HG02763 (cell line): ENCODE data around the gene ETS2.

Experiments used
- ATAC-seq: cut with Tn5 transposase; IDR thresholded peaks from one replicate; pipeline ENCODE4 v1.9.1; 2021; ENCODE audit warnings: mild to moderate bottlenecking, moderate library complexity; ENCODE audit not compliant: unreplicated experiment

The ETS2 gene

DNA sequence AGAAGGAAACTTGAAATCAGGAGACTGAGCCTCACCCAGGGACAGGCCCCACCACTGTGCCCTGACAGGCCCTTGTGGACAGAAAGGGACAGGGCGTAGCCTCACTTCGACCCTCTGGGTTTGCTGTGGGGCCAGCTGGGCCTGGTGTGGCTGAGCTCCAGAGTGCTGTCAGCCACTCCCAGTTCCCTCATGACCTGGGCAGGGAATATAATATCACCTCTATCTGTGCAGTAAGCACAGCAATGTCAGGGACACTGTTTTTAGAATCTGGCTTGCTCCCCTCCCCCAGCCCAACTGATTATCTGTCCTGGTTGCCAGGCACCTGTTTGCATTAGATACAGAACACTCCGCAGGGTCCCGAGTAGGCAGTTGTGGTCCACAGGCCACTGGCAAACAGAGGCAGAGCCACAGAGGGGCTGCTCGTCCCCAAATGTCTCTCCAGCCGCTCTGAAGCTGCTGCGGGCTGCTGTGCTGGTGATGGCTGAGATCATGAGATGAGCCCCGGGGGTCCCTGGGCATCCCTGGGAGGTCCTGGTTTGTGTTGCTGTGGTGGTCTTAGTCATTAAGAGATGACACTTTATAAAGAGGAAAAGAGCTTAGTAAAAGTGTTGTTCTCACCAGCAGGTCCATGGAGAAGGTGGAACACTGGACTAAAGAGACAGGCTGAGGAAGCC is 51.6 kb downstream of the ETS2 start:
- ATAC-seq, result no peak

DNA sequence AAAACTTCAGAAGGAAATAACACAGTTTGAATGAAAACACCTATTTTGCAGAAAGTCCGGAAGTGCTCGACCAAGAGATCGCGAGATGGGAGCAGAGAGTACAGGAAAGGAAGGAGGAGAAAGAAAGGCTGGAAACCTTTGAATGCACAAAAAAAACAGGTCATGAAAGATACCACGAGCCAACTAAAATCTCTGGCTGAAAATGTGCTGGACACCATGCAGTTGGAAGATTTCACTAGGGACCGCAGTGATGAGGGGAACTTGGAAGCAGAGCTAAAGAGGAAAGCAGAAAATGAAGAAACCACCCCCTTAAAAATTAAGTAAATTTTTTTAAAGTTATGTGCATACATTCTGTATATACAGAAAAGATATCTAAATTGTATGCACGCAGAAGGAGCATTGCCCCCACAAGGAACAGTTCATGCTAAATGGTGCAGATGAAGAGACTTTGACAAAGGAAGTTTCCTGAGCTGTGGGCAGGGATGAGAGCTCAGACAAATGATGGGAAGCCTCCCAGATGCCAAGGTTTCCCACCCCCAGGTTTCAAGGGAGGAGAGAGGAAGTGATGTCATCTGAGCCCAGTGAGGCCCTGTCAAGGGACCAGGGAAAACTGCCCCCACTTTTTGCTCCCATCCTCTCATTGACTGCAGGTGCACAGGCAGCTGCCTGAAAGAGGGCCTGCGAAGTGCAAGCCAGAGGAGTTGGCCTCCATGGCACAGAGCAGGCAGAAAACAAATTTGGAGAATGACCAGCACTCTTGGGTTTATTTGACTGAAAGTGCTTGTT is 52.5 kb downstream of the ETS2 start:
- ATAC-seq, result no peak

DNA sequence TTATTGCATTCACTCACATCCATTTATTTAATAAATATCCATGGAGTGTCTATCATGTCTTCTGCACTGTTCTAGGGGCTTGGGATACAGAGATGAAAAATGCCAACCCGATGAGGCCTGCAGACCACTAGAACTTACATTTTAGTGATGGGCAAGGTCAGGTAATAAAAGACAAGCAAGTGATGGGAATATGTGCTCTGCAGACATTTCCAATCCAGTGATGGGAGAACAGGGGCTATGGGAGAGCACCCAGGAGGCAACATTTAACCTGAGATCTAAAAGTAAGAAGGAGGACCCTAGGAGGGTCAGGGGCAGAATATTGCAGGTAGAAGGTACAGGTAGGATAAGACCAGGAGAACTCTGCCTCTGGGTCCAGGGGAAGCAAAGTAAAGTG is 53.1 kb downstream of the ETS2 start:
- no peak for ATAC-seq

DNA sequence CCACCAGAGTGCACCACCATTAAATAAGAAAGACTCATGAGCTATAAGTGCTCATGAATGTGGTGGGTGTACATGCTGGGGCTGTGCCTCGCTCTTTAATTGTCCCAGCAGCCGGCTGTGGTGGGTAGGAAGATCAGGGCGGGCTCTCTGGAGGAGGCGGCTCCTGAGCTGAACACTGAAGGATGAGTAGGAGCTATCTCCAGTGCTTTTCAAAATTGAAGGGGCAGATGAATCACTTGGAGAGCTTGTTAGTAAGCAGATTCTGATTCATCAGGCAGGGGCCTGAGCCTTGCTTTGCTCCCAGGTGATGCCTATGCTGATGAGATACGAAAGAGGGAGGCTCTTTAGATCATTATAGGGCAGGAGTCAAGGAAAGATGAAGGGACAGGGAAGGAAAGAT is 54.1 kb downstream of the ETS2 start:
- ATAC-seq, result no peak

DNA sequence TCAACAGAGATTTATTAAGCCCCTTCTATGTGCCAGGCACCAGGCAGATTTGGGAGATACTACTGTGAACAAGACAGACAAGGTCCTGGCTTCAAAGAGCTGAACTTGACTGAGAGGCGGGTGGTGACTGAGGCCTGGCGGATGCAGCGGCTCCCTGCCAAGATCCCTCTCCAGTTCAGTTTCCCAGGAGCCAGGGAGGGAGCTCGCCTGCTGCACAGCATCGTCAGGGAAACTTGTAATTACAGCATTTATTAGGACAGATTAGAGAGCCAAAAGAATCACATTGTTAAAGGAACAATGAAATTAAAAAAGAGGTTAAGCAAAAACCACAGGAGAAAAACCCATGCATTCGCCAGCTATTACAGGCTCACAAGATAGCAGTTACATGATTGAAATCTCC is 55.3 kb downstream of the ETS2 start:
- no peak for ATAC-seq

DNA sequence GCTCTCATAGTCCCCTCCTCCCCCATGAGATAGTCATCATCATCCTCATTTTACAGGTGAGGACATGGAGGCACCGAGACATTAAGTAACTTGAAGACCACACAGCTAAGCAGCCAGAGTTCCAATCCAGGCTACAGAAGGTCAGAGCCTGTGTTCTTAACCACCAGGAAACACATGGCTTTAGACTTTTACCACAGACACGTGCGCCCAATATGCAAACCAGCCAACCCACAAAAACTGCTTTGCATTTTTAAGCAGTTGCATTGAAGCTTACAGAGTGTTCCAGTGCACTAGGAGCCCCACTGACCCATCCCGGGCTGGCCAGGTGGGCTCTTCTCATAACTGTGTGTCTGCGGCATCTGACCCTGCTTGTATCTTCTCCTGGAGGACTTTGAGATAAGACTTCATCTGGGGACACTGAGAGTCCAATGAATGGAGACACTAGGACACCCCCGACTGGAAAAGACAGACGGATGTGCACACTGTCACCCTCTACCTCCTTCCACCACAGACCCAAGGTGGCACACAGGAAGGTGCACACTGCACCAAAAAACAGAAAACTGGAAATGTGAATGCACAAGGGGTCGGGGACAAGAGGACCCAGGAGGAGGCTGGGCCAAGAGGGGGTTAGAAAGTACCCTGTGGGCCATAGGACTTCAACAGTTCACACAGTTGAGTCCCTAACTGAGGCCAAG is 56.4 kb downstream of the ETS2 start:
- ATAC-seq, result peak; percentile 93

DNA sequence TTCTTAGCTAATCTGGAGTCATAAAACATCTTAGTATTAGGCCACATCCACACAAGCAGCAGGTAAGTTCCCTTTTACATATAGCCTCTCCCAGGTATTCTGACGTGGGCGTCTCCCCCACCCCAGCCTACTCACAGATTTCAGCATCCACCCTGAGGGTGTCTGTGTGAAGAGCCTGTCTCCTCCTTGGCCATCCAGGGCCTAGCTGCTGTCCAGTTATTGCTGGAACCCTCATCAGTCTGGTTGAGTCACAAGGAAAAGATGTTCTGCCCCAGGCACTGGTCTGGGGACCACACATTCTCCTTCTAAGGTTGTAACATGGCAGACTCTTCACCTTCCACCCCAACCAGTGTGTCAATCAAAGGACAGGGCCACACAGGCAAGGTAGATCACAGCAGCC is 57.6 kb downstream of the ETS2 start:
- no peak for ATAC-seq

DNA sequence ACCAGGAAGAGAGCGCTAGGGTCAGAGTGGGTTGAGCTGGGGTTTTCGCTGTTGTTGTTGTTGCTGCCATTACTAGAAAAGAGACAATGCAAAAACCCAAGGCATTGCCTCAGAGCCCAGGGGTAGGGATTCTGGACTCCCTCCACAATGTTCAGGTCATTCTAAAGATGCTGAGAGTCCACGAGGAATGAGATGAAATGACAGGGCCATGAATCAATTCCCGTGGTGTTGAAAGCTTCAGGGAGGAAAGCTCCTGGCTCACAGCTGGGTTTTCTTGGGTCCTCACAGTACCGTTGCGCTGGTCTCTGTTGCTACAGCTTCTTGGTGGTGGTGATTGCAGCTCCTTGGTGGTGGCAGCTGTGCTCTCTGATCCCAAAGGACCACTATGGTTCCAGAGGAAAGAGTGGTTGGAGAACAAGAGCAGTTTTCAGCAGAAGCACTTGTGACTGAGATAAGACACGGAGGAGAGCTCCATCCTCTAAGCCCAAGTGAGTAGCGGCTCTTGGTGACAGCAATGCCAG is 58.2 kb downstream of the ETS2 start:
- no peak for ATAC-seq

DNA sequence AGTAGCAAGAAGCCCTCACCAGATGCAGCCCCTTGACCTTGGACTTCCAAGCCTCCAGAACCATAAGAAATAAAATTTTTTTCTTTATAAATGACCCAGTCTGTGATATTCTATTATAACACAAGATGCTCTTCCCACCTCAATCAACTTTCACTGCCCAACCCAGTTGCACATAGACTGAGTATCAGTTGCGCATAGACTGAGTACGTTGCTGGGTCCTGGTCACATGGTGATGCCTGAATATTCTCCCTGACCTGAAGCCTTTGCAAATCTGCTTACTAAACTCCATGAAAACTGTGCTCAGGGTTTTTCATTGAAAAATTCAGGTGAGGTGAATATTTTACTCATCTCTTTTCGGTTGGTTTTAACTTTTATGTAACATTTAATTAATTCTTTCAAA is 59.2 kb downstream of the ETS2 start:
- no peak for ATAC-seq

DNA sequence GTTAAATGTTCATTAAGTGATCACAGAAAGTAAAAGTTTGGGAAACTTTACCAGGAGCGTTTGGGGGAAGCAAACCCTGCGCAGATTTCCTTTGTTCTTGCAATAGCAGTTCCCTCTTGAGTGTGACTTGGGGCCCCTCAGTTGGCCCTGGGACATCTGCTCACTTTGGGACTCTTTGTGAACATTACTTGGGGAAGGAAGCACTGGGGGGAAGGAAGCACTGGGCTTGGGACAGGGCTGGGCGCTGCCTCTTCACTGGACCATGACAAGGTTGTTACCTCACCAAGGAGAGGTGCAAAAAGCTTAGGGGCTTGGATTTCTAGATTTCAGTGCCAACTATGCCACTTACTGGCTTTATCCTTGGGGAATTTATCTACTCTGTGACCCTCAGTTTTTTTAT is 63.5 kb downstream of the ETS2 start:
- no peak for ATAC-seq

DNA sequence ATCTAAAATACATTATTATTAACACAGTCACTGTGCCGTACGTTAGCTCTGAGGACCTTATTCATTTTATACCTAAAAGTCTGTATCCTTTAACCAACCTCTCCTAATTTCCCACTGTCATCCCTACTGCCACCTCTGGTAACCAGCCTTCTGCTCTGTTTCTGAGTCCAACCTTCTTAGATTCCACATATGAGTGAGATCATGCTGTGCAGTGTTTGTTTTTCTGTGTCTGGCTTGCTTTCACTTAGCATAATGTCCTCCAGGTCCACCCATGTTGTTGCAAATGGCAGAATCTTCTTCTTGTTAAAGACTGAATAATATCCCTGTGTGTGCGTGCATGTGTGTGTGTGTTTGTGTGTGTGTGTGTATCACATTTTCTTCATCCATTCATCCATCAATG is 64.2 kb downstream of the ETS2 start:
- ATAC-seq, result no peak
